ENCODE measurements around the gene ST3GAL6.

- TF ChIP-seq CTCF (IDR thresholded peaks at IDR 0.05; ENCODE audit: insufficient read depth, low read length), result no peak
- TF ChIP-seq, protein P1, sequence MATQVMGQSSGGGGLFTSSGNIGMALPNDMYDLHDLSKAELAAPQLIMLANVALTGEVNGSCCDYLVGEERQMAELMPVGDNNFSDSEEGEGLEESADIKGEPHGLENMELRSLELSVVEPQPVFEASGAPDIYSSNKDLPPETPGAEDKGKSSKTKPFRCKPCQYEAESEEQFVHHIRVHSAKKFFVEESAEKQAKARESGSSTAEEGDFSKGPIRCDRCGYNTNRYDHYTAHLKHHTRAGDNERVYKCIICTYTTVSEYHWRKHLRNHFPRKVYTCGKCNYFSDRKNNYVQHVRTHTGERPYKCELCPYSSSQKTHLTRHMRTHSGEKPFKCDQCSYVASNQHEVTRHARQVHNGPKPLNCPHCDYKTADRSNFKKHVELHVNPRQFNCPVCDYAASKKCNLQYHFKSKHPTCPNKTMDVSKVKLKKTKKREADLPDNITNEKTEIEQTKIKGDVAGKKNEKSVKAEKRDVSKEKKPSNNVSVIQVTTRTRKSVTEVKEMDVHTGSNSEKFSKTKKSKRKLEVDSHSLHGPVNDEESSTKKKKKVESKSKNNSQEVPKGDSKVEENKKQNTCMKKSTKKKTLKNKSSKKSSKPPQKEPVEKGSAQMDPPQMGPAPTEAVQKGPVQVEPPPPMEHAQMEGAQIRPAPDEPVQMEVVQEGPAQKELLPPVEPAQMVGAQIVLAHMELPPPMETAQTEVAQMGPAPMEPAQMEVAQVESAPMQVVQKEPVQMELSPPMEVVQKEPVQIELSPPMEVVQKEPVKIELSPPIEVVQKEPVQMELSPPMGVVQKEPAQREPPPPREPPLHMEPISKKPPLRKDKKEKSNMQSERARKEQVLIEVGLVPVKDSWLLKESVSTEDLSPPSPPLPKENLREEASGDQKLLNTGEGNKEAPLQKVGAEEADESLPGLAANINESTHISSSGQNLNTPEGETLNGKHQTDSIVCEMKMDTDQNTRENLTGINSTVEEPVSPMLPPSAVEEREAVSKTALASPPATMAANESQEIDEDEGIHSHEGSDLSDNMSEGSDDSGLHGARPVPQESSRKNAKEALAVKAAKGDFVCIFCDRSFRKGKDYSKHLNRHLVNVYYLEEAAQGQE (IDR thresholded peaks at IDR 0.05; ENCODE audit: insufficient replicate concordance, low read depth), result no peak
These were observed 37.8 kb upstream of the ST3GAL6 start for GRCh38 chr3:98725352-98725751.

Data from HL-60 (cell line).